Panc1 (cell line): ENCODE measurements around the gene IGFLR1. TPM values are rescaled to one million over a fixed set of nuclear protein-coding genes. Genes with fewer than 3 reads are reported as not detected.

Experiments used
- ATAC-seq: fragments of 200-7000 bp; cut with Tn5 transposase; 2 replicates; pipeline ENCODE4 v1.9.1; 2020; ENCODE audit warnings: mild to moderate bottlenecking, moderate library complexity
- BruUV-seq: library from RNA; stranded (reverse); fragments of 400-500 nt; replicated peaks from 2 replicates; lab custom pipeline; 2021; lab: Mats Ljungman, UMichigan
- CTCF ChIA-PET: fragments of 300-600 bp; sonication (Branson Sonifier 250); formaldehyde crosslinking; loops from one replicate; lab custom pipeline; 2022; ENCODE audit warnings: antibody characterized with exemption; lab: Charles Lee
- POLR2A ChIA-PET: fragments of 300-600 bp; sonication (Branson Sonifier 250); formaldehyde crosslinking; loops from one replicate; lab custom pipeline; 2022; ENCODE audit warnings: antibody characterized with exemption; lab: Charles Lee
- DNase-seq: peaks from one replicate; pipeline ENCODE4 v3.0.0-alpha.2; 2010; ENCODE audit warnings: low read depth, low spot score
- H3K27ac ChIP-seq: 2 replicates; pipeline ENCODE4 v1.5.1; 2011; ENCODE audit warnings: mild to moderate bottlenecking, low read length, inconsistent platforms
- H3K27me3 ChIP-seq: fragments of 200-500 bp; sonication (Bioruptor generic); 2 replicates; pipeline ENCODE4 v1.6.0; 2014; ENCODE audit warnings: low read length, inconsistent platforms; ENCODE audit not compliant: control insufficient read depth, insufficient read depth
- H3K36me3 ChIP-seq: fragments of 200-500 bp; sonication (Bioruptor generic); 2 replicates; pipeline ENCODE4 v1.5.1; 2014; ENCODE audit warnings: inconsistent platforms, mild to moderate bottlenecking, low read length, moderate library complexity; ENCODE audit not compliant: control insufficient read depth, insufficient read depth
- H3K4me1 ChIP-seq: 2 replicates; pipeline ENCODE4 v1.5.1; 2011; ENCODE audit warnings: inconsistent platforms, mild to moderate bottlenecking, low read length, moderate library complexity; ENCODE audit not compliant: control insufficient read depth, insufficient read depth
- H3K4me3 ChIP-seq, 2 experiments: 2 replicates each; pipeline ENCODE4 v1.5.1; 2011 to 2012; ENCODE audit warnings: low read depth in 2 of 2, low read length in 2 of 2, mild to moderate bottlenecking in 2 of 2, inconsistent platforms in 1 of 2, moderate library complexity in 1 of 2
- H3K9me3 ChIP-seq: fragments of 200-500 bp; sonication (Bioruptor generic); 2 replicates; pipeline ENCODE4 v1.5.1; 2014; ENCODE audit warnings: low read depth, mild to moderate bottlenecking, inconsistent platforms, low read length, moderate library complexity; ENCODE audit not compliant: control insufficient read depth, insufficient read depth
- CTCF ChIP-seq: fragments of 450-650 bp; IDR thresholded peaks from 2 replicates; pipeline ENCODE4 v1.5.1; 2017; ENCODE audit warnings: mild to moderate bottlenecking
- POLR2AphosphoS5 ChIP-seq: IDR thresholded peaks from 2 replicates; pipeline ENCODE4 v1.6.1; 2012; ENCODE audit warnings: mild to moderate bottlenecking, low read depth, low read length, moderate library complexity
- REST ChIP-seq, 2 experiments: IDR thresholded peaks; 2 replicates each; pipeline ENCODE4 v1.6.1; 2011 to 2012; ENCODE audit warnings: low read depth in 2 of 2, control low read depth in 1 of 2, low read length in 1 of 2, mild to moderate bottlenecking in 1 of 2, moderate library complexity in 1 of 2; ENCODE audit not compliant: insufficient read depth in 1 of 2
- SIN3A ChIP-seq: IDR thresholded peaks from 2 replicates; pipeline ENCODE4 v1.6.1; 2012; ENCODE audit warnings: low read depth, mild to moderate bottlenecking, low read length, moderate library complexity, borderline replicate concordance; ENCODE audit not compliant: insufficient read depth
- TCF7L2 ChIP-seq: IDR thresholded peaks from 2 replicates; pipeline ENCODE4 v1.6.1; 2011; ENCODE audit warnings: mild to moderate bottlenecking, low read depth, low read length, inconsistent platforms
- in situ Hi-C: cut with HindIII; loops from 2 replicates; pipeline ENCODE4 v1.10.0; 2016; ENCODE audit warnings: low sequenced_read_pairs, low pct_unique_long_range_greater_than_20kb
- intact Hi-C: fragments of 100-400 bp; cut with micrococcal nuclease; formaldehyde crosslinking; loops from one replicate; pipeline ENCODE4 v1.10.0; 2022; ENCODE audit not compliant: unreplicated experiment
- total RNA-seq: library from RNA; stranded (reverse); gene quantifications from one replicate; pipeline ENCODE4 v1.2.1, GENCODE V29; 2021; ENCODE audit not compliant: unreplicated experiment

Gene IGFLR1
- total RNA-seq, 1 experiment from 2014 or later, result 12.5 TPM

GRCh38 chr19:35727956-35728706 lies 14.1 kb downstream of the IGFLR1 start:
- no TSS peak for BruUV-seq
- TF ChIP-seq CTCF (no peak), POLR2AphosphoS5 (no peak), SIN3A (no peak), TCF7L2 (no peak), REST (IDR thresholded peaks at IDR 0.05; ENCODE audit: insufficient read depth in 1 of 2, low read depth in 2 of 2, low read length in 1 of 2) (no peak)
- Histone ChIP-seq H3K9me3 (no peaks in the 10 kb centered on the region), H3K36me3 (peaks cover 25% of the 10 kb centered on the region), H3K4me3 (no peak overlapping the region), H3K27me3 (no peaks in the 10 kb centered on the region), H3K27ac (no peak overlapping the region), H3K4me1 (no peaks in the 10 kb centered on the region)
- CTCF ChIA-PET, result interaction anchor here (0.6 kb wide), 1 partner anchor 20 kb away, joined by 3 read pairs; the partner anchor contains the start of gene LIN37
- ATAC-seq (no peak), DNase-seq (no peak)
- POLR2A ChIA-PET, result interaction anchor here (0.5 to 0.7 kb wide), 2 partner anchors 49 to 90 kb away, joined by 3 to 9 read pairs; no protein-coding TSS in a partner anchor
- intact Hi-C loops (no loop called here), in situ Hi-C loops (no loop called here)

GRCh38 chr19:35727053-35727955 lies 14.9 kb downstream of the IGFLR1 start:
- Histone ChIP-seq H3K4me3 (no peak overlapping the region), H3K9me3 (no peaks in the 10 kb centered on the region), H3K27me3 (no peaks in the 10 kb centered on the region), H3K36me3 (peaks cover 28% of the 10 kb centered on the region), H3K27ac (no peak overlapping the region), H3K4me1 (no peaks in the 10 kb centered on the region)
- ATAC-seq (no peak), DNase-seq (no peak)
- TF ChIP-seq POLR2AphosphoS5 (no peak), SIN3A (no peak), REST (IDR thresholded peaks at IDR 0.05; ENCODE audit: insufficient read depth in 1 of 2, low read depth in 2 of 2, low read length in 1 of 2) (no peak), CTCF (no peak), TCF7L2 (no peak)
- BruUV-seq, result no TSS peak
- POLR2A ChIA-PET, result interaction anchor here (0.5 to 0.7 kb wide), 2 partner anchors 48 to 91 kb away, joined by 3 to 9 read pairs; no protein-coding TSS in a partner anchor
- CTCF ChIA-PET, result interaction anchor here (0.6 kb wide), 1 partner anchor 21 kb away, joined by 3 read pairs; the partner anchor contains the start of gene LIN37
- intact Hi-C loops, result no loop called here
- in situ Hi-C loops, result no loop called here
